ENCODE results near the gene CTXND2.

Gene CTXND2

DNA sequence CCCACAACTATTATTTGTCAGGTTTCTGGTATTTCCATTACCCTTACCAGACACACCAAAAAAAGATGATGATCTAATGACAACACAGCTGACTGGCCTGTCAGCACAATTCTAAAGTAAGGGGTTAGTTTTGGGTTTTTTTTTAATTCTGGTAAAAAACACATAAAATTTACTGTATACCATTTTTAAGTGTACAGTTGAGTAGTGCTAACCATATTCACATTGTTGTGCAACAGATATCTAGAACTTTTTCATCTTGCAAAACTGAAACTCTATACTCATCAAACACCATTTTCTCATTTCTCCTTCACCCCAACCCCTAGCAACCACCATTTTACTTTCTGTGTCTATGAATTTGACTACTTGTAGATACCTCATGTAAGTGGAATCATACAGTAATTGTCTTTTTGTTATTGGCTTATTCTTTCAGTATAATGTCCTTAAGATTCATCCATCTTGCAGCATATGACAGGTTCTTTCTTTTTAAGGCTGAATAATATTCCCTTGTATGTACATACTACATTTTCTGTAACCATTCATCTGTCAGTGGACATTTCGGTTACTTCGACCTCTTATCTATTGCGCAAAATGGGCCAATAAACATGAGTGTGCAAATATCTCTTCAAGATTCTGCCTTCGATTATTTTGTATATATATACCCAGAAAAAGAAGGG, 40.3 kb upstream of the CTXND2 start:
- TF ChIP-seq, protein P1, sequence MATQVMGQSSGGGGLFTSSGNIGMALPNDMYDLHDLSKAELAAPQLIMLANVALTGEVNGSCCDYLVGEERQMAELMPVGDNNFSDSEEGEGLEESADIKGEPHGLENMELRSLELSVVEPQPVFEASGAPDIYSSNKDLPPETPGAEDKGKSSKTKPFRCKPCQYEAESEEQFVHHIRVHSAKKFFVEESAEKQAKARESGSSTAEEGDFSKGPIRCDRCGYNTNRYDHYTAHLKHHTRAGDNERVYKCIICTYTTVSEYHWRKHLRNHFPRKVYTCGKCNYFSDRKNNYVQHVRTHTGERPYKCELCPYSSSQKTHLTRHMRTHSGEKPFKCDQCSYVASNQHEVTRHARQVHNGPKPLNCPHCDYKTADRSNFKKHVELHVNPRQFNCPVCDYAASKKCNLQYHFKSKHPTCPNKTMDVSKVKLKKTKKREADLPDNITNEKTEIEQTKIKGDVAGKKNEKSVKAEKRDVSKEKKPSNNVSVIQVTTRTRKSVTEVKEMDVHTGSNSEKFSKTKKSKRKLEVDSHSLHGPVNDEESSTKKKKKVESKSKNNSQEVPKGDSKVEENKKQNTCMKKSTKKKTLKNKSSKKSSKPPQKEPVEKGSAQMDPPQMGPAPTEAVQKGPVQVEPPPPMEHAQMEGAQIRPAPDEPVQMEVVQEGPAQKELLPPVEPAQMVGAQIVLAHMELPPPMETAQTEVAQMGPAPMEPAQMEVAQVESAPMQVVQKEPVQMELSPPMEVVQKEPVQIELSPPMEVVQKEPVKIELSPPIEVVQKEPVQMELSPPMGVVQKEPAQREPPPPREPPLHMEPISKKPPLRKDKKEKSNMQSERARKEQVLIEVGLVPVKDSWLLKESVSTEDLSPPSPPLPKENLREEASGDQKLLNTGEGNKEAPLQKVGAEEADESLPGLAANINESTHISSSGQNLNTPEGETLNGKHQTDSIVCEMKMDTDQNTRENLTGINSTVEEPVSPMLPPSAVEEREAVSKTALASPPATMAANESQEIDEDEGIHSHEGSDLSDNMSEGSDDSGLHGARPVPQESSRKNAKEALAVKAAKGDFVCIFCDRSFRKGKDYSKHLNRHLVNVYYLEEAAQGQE (IDR thresholded peaks at IDR 0.05; ENCODE audit: insufficient read depth in 1 of 2, low read depth in 2 of 2, low read length in 2 of 2) = no peak
- no peak for TF ChIP-seq POLR2AphosphoS5 (IDR thresholded peaks at IDR 0.05; ENCODE audit: low read depth, low read length)
- no peak for TF ChIP-seq TAF1 (IDR thresholded peaks at IDR 0.05; ENCODE audit: borderline replicate concordance, insufficient read depth, low read length)
- no peak for TF ChIP-seq SIN3A (IDR thresholded peaks at IDR 0.05; ENCODE audit: borderline replicate concordance, insufficient read depth, low read length)
- TF ChIP-seq FOXP2 (optimal IDR thresholded peaks at IDR 0.05; ENCODE audit: borderline replicate concordance, extremely low read depth, extremely low read length, insufficient read depth) = no peak

GRCh38 chr1:150863724-150864123, 23.2 kb upstream of the CTXND2 start:
- TF ChIP-seq POLR2AphosphoS5 (IDR thresholded peaks at IDR 0.05; ENCODE audit: low read depth, low read length) (no peak), SIN3A (IDR thresholded peaks at IDR 0.05; ENCODE audit: borderline replicate concordance, insufficient read depth, low read length) (no peak), FOXP2 (optimal IDR thresholded peaks at IDR 0.05; ENCODE audit: borderline replicate concordance, extremely low read depth, extremely low read length, insufficient read depth) (no peak), TAF1 (IDR thresholded peaks at IDR 0.05; ENCODE audit: borderline replicate concordance, insufficient read depth, low read length) (no peak)
- TF ChIP-seq, protein P1 (IDR thresholded peaks at IDR 0.05; ENCODE audit: insufficient read depth in 1 of 2, low read depth in 2 of 2, low read length in 2 of 2) = no peak

GRCh38 chr1:150869683-150870082, 17.3 kb upstream of the CTXND2 start:
- TF ChIP-seq TAF1 (IDR thresholded peaks at IDR 0.05; ENCODE audit: borderline replicate concordance, insufficient read depth, low read length) = no peak
- no peak for TF ChIP-seq POLR2AphosphoS5 (IDR thresholded peaks at IDR 0.05; ENCODE audit: low read depth, low read length)
- no peak for TF ChIP-seq FOXP2 (optimal IDR thresholded peaks at IDR 0.05; ENCODE audit: borderline replicate concordance, extremely low read depth, extremely low read length, insufficient read depth)
- TF ChIP-seq, protein P1 (IDR thresholded peaks at IDR 0.05; ENCODE audit: insufficient read depth in 1 of 2, low read depth in 2 of 2, low read length in 2 of 2) = no peak
- no peak for TF ChIP-seq SIN3A (IDR thresholded peaks at IDR 0.05; ENCODE audit: borderline replicate concordance, insufficient read depth, low read length)

DNA sequence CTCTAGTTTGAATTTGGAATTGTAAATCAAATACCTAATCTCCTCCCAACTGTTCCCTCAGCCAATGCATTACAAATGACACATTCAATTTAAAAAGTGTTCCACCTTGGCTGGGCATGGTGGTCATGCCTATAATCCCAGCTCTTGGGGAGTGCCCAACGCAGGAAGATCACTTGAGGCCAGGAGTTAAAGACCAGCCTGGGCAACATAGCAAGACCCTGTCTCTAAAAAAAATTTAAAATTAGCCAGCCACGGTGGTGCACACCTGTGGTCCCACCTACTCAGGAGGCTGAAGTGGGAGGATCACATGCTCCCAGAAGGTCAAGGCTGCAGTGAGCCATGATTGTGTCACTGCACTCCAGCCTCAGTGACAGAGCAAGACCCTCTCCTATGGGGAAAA, 14.4 kb upstream of the CTXND2 start:
- TF ChIP-seq POLR2AphosphoS5 (IDR thresholded peaks at IDR 0.05; ENCODE audit: low read depth, low read length) = no peak
- TF ChIP-seq FOXP2 (optimal IDR thresholded peaks at IDR 0.05; ENCODE audit: borderline replicate concordance, extremely low read depth, extremely low read length, insufficient read depth) = no peak
- no peak for TF ChIP-seq SIN3A (IDR thresholded peaks at IDR 0.05; ENCODE audit: borderline replicate concordance, insufficient read depth, low read length)
- no peak for TF ChIP-seq TAF1 (IDR thresholded peaks at IDR 0.05; ENCODE audit: borderline replicate concordance, insufficient read depth, low read length)
- TF ChIP-seq, protein P1 (IDR thresholded peaks at IDR 0.05; ENCODE audit: insufficient read depth in 1 of 2, low read depth in 2 of 2, low read length in 2 of 2) = no peak

Measured in PFSK-1 (cell line).